GM12864 (cell line): ENCODE results near the gene KSR2.
"Not testable (repeated sequence)": the region's sequence is repeated elsewhere in the genome, so short reads cannot be mapped to it uniquely, and the experiment has no call there.

Experiments used
- DNase-seq: peaks from one replicate; pipeline ENCODE4 v3.0.0-alpha.2; 2011; ENCODE audit warnings: low read depth
- H3K4me3 ChIP-seq: 2 replicates; pipeline ENCODE4 v1.5.1; 2011; ENCODE audit warnings: mild to moderate bottlenecking, low read depth, low read length, control low read depth
- CTCF ChIP-seq: IDR thresholded peaks from 2 replicates; pipeline ENCODE4 v1.5.1; 2011; ENCODE audit warnings: low read depth, mild to moderate bottlenecking, moderate library complexity, low read length, control low read depth, inconsistent platforms; ENCODE audit errors: missing control alignments

Gene KSR2

GRCh38 chr12:117640511-117640910 is 328.3 kb downstream of the KSR2 start:
- H3K4me3 ChIP-seq: no peak overlapping the region
- TF ChIP-seq CTCF: no peak
- no peak for DNase-seq

- no peak for DNase-seq
- TF ChIP-seq CTCF: no peak
- no peak overlapping the region for H3K4me3 ChIP-seq
Measured at GRCh38 chr12:117629454-117629853, 339.3 kb downstream of the KSR2 start.

- H3K4me3 ChIP-seq, DNase-seq: not testable (repeated sequence)
Measured at GRCh38 chr12:117628711-117629110, 340.1 kb downstream of the KSR2 start.

- no peak for TF ChIP-seq CTCF
- no peak for DNase-seq
- no peak overlapping the region for H3K4me3 ChIP-seq
Measured at GRCh38 chr12:117622741-117623140, 346.0 kb downstream of the KSR2 start.

GRCh38 chr12:117622087-117622486 is 346.7 kb downstream of the KSR2 start:
- no peak for DNase-seq
- no peak overlapping the region for H3K4me3 ChIP-seq
- no peak for TF ChIP-seq CTCF

GRCh38 chr12:117607778-117608177 is 361.0 kb downstream of the KSR2 start:
- no peak for TF ChIP-seq CTCF
- no peak overlapping the region for H3K4me3 ChIP-seq
- DNase-seq: no peak

GRCh38 chr12:117606945-117607344 is 361.8 kb downstream of the KSR2 start:
- no peak for TF ChIP-seq CTCF
- no peak overlapping the region for H3K4me3 ChIP-seq
- no peak for DNase-seq

- DNase-seq: no peak
- no peak overlapping the region for H3K4me3 ChIP-seq
- no peak for TF ChIP-seq CTCF
Measured at GRCh38 chr12:117606024-117606423, 362.8 kb downstream of the KSR2 start.
